CD4-positive, alpha-beta memory T cell (primary cell): Measurements from ENCODE around the gene TRIM74. TPM values are rescaled to one million over a fixed set of nuclear protein-coding genes. Genes with fewer than 3 reads are reported as not detected.
"Not testable (repeated sequence)": the region's sequence is repeated elsewhere in the genome, so short reads cannot be mapped to it uniquely, and the experiment has no call there.

Experiments
- CTCF ChIA-PET: fragments of 350-600 bp; sonication (Branson Sonifier 250); formaldehyde crosslinking; loops from one replicate; lab custom pipeline; 2021; ENCODE audit warnings: inconsistent platforms; ENCODE audit not compliant: partially characterized antibody; lab: Charles Lee
- POLR2A ChIA-PET: fragments of 350-600 bp; sonication (Branson Sonifier 250); formaldehyde crosslinking; loops from one replicate; lab custom pipeline; 2021; ENCODE audit not compliant: partially characterized antibody; lab: Charles Lee
- DNase-seq, 5 donors: peaks; one replicate each; pipeline versions ENCODE4 v3.0.0 to v3.0.0-alpha.2; 2020 to 2022; ENCODE audit warnings: mixed read lengths in 1 of 5
- H3K27ac ChIP-seq: one replicate; pipeline ENCODE4 v1.7.0; 2013; ENCODE audit warnings: low read depth, low read length
- H3K27me3 ChIP-seq: 2 replicates; pipeline ENCODE4 v1.7.0; 2013; ENCODE audit warnings: mild to moderate bottlenecking, low read length, moderate library complexity; ENCODE audit not compliant: insufficient read depth
- H3K36me3 ChIP-seq: 2 replicates; pipeline ENCODE4 v1.7.0; 2013; ENCODE audit warnings: mild to moderate bottlenecking, low read length, moderate library complexity; ENCODE audit not compliant: insufficient read depth
- H3K4me1 ChIP-seq: 2 replicates; pipeline ENCODE4 v1.7.0; 2013; ENCODE audit warnings: mild to moderate bottlenecking, low read length, moderate library complexity; ENCODE audit not compliant: insufficient read depth
- H3K4me3 ChIP-seq, 2 donors: one replicate each; pipeline ENCODE4 v1.7.0; 2013; ENCODE audit warnings: low read length in 2 of 2, mild to moderate bottlenecking in 1 of 2
- H3K9me3 ChIP-seq, 2 donors: one replicate each; pipeline ENCODE4 v1.7.0; 2013; ENCODE audit warnings: low read length in 2 of 2, control low read depth in 1 of 2; ENCODE audit not compliant: control insufficient read depth in 1 of 2
- H3K27ac Mint-ChIP-seq, 7 donors: one replicate each; pipeline ENCODE4 v1.8.0; 2020 to 2021; ENCODE audit warnings: mixed read lengths in 7 of 7, mild to moderate bottlenecking in 6 of 7, inconsistent platforms in 3 of 7, moderate library complexity in 3 of 7
- H3K27me3 Mint-ChIP-seq, 2 donors: one replicate each; pipeline ENCODE4 v1.8.0; 2020 to 2021; ENCODE audit warnings: mixed read lengths in 2 of 2
- H3K36me3 Mint-ChIP-seq, 2 donors: one replicate each; pipeline ENCODE4 v1.8.0; 2020 to 2021; ENCODE audit warnings: mixed read lengths in 2 of 2, inconsistent platforms in 1 of 2, mild to moderate bottlenecking in 1 of 2
- H3K4me1 Mint-ChIP-seq, 4 donors: one replicate each; pipeline ENCODE4 v1.8.0; 2020 to 2021; ENCODE audit warnings: mixed read lengths in 4 of 4, mild to moderate bottlenecking in 1 of 4
- H3K4me3 Mint-ChIP-seq, 8 donors: one replicate each; pipeline ENCODE4 v1.8.0; 2020 to 2021; ENCODE audit warnings: mixed read lengths in 8 of 8, mild to moderate bottlenecking in 7 of 8, moderate library complexity in 6 of 8, inconsistent platforms in 3 of 8
- H3K9me3 Mint-ChIP-seq, 8 donors: one replicate each; pipeline ENCODE4 v1.8.0; 2020 to 2021; ENCODE audit warnings: mixed read lengths in 8 of 8, mild to moderate bottlenecking in 5 of 8, inconsistent platforms in 3 of 8, moderate library complexity in 1 of 8
- intact Hi-C: fragments of 100-400 bp; cut with micrococcal nuclease; formaldehyde crosslinking; loops from one replicate; pipeline ENCODE4 v1.15.1; 2023
- polyA plus RNA-seq, 2 donors: library from polyadenylated mRNA; unstranded; fragments of 300-500 nt; fragmentation: Illumina TruSeq; gene quantifications; one replicate each; pipeline ENCODE4 v1.2.3, GENCODE V29; 2021
- total RNA-seq, 2 experiments: library from RNA; stranded (reverse); gene quantifications; one replicate each; pipeline ENCODE4 v1.2.3, GENCODE V29; 2021

The TRIM74 gene
- total and polyA plus RNA-seq, 4 experiments from 2014 or later: 0.34 to 6.0 (median 5.2) TPM; not detected in 1

GRCh38 chr7:72990146-72990913 lies 21.1 kb upstream of the TRIM74 start:
- H3K9me3 Mint-ChIP-seq, H3K27ac Mint-ChIP-seq, DNase-seq, H3K27me3 ChIP-seq, H3K36me3 ChIP-seq, H3K27ac ChIP-seq, intact Hi-C loops, H3K27me3 Mint-ChIP-seq, CTCF ChIA-PET, H3K4me3 Mint-ChIP-seq, H3K36me3 Mint-ChIP-seq, H3K9me3 ChIP-seq, POLR2A ChIA-PET, H3K4me3 ChIP-seq, H3K4me1 Mint-ChIP-seq, H3K4me1 ChIP-seq: not testable (repeated sequence)

DNA sequence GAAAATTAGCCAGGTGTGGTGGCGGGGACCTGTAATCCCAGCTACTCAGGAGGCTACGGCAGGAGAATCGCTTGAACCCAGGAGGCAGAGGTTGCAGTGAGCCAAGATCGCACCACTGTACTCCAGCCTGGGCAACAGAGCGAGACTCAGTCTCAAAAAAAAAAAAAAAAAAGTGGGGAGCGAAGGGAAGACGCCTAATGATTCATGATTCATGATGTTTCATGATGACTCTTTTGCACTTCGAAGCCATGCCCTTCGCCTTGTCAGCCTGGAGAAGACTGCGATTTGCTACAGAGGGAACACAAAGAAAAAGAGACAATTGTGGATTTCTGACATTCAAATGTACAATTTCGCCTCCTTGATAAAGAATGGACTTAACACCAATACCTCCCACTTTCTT lies 12.8 kb upstream of the TRIM74 start:
- H3K4me1 ChIP-seq, H3K4me3 Mint-ChIP-seq, H3K27ac Mint-ChIP-seq, DNase-seq, H3K27ac ChIP-seq, H3K36me3 Mint-ChIP-seq, H3K27me3 ChIP-seq, H3K9me3 Mint-ChIP-seq, H3K27me3 Mint-ChIP-seq, H3K9me3 ChIP-seq, intact Hi-C loops, H3K4me3 ChIP-seq, POLR2A ChIA-PET, H3K36me3 ChIP-seq, CTCF ChIA-PET, H3K4me1 Mint-ChIP-seq: not testable (repeated sequence)

GRCh38 chr7:72980382-72980781 lies 11.1 kb upstream of the TRIM74 start:
- H3K27me3 ChIP-seq, DNase-seq: not testable (repeated sequence)

DNA sequence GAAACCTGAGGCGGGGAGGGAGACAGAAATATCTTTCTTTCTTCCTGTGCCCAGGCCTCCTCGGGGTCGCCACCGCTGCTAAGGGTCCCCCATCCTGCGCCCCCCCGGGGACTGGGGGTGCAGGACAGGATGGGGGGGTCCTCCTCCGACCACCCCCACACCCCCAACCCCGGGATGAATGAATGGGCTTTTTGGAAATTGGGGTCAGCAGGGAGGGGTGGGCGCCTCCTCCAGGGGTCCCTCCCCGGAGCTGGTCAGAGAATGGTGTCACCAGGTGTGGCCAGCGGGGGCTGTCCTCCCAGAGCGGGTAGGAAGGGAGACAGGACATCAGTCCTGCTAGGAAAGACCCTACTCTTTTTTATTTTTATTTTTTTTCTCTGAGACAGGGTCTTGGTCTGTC lies 7.2 kb upstream of the TRIM74 start:
- H3K9me3 Mint-ChIP-seq, H3K27ac Mint-ChIP-seq, intact Hi-C loops, H3K27me3 ChIP-seq, H3K27me3 Mint-ChIP-seq, H3K36me3 ChIP-seq, H3K27ac ChIP-seq, H3K9me3 ChIP-seq, DNase-seq, H3K4me1 Mint-ChIP-seq, POLR2A ChIA-PET, H3K36me3 Mint-ChIP-seq, CTCF ChIA-PET, H3K4me3 ChIP-seq, H3K4me3 Mint-ChIP-seq, H3K4me1 ChIP-seq: not testable (repeated sequence)

More at GRCh38 chr7:72980382-72980781, 11.1 kb upstream of the TRIM74 start:
- POLR2A ChIA-PET, H3K27ac Mint-ChIP-seq, H3K27me3 Mint-ChIP-seq, intact Hi-C loops, H3K36me3 ChIP-seq, CTCF ChIA-PET, H3K4me3 ChIP-seq, H3K9me3 Mint-ChIP-seq, H3K4me3 Mint-ChIP-seq, H3K36me3 Mint-ChIP-seq, H3K4me1 ChIP-seq, H3K9me3 ChIP-seq, H3K27ac ChIP-seq, H3K4me1 Mint-ChIP-seq: not testable (repeated sequence)

DNA sequence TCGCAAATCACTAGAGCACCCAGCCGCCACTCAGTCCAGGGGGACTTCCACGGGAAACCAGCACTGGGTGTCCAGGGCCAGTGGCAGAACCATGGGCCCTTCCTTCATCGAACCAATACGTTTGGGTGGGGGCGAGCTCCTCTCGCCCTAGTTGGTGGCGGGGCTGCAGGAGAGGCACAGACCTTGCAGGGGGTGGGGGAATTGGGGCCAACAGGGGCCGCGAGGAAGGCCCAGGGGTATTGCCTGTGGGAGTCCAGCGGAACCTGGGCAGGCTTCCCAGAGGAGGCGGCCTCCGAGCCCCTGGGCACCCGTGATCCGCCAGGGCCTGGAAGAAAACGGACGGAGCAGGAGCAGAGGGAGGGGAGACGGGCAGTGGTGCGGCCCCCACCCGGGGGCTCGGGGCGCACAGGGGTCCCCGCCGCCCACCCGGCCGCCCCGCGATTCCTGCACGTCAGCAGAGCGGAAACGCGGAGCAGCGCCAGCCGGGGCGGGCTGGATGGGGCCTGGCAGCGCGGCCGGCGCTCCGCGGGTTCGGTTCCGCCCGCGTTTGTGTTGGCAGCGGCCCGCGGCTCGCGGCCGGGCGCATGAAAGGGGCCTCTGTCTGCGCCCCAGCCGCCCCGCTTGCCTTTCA lies 6.5 kb upstream of the TRIM74 start:
- H3K4me3 Mint-ChIP-seq, H3K4me1 Mint-ChIP-seq, H3K4me1 ChIP-seq, H3K9me3 Mint-ChIP-seq, H3K27me3 ChIP-seq, H3K27ac Mint-ChIP-seq, H3K36me3 ChIP-seq, DNase-seq, H3K27ac ChIP-seq, POLR2A ChIA-PET, H3K27me3 Mint-ChIP-seq, CTCF ChIA-PET, H3K36me3 Mint-ChIP-seq, intact Hi-C loops, H3K9me3 ChIP-seq, H3K4me3 ChIP-seq: not testable (repeated sequence)

GRCh38 chr7:72974781-72975180 lies 5.5 kb upstream of the TRIM74 start:
- H3K4me3 Mint-ChIP-seq, H3K4me1 ChIP-seq, CTCF ChIA-PET, POLR2A ChIA-PET, H3K36me3 ChIP-seq, DNase-seq, intact Hi-C loops, H3K27me3 Mint-ChIP-seq, H3K4me1 Mint-ChIP-seq, H3K9me3 ChIP-seq, H3K27ac ChIP-seq, H3K27ac Mint-ChIP-seq, H3K4me3 ChIP-seq, H3K27me3 ChIP-seq, H3K9me3 Mint-ChIP-seq, H3K36me3 Mint-ChIP-seq: not testable (repeated sequence)

GRCh38 chr7:72971505-72971904 lies 2.2 kb upstream of the TRIM74 start:
- POLR2A ChIA-PET, intact Hi-C loops, H3K36me3 ChIP-seq, H3K9me3 Mint-ChIP-seq, H3K4me3 Mint-ChIP-seq, DNase-seq, H3K36me3 Mint-ChIP-seq, H3K27me3 ChIP-seq, H3K4me1 Mint-ChIP-seq, H3K27ac ChIP-seq, H3K9me3 ChIP-seq, H3K4me1 ChIP-seq, H3K27ac Mint-ChIP-seq, CTCF ChIA-PET, H3K27me3 Mint-ChIP-seq, H3K4me3 ChIP-seq: not testable (repeated sequence)
